HEK293 (cell line): ENCODE data around the gene LRP1B.

Source experiments
- PRDM1 ChIP-seq: fragments of 450-650 bp; formaldehyde crosslinking; IDR thresholded peaks from 2 replicates; pipeline ENCODE4; 2016; ENCODE audit warnings: missing biosample characterization, missing genetic modification characterization
- PRDM4 ChIP-seq: fragments of 450-650 bp; formaldehyde crosslinking; IDR thresholded peaks from 2 replicates; pipeline ENCODE4 v1.5.1; 2017; ENCODE audit warnings: missing biosample characterization, missing genetic modification characterization
- ZNF121 ChIP-seq: fragments of 450-650 bp; formaldehyde crosslinking; IDR thresholded peaks from 2 replicates; pipeline ENCODE4 v1.5.1; 2016; ENCODE audit warnings: missing biosample characterization, missing genetic modification characterization
- ZNF521 ChIP-seq: fragments of 450-650 bp; formaldehyde crosslinking; IDR thresholded peaks from 2 replicates; pipeline ENCODE4 v1.5.1; 2017; ENCODE audit warnings: missing biosample characterization, mild to moderate bottlenecking, missing genetic modification characterization
- ZNF600 ChIP-seq: fragments of 450-650 bp; formaldehyde crosslinking; IDR thresholded peaks from 2 replicates; pipeline ENCODE4 v1.5.1; 2016; ENCODE audit warnings: missing biosample characterization, missing genetic modification characterization
- ZSCAN30 ChIP-seq: fragments of 450-650 bp; IDR thresholded peaks from 2 replicates; pipeline ENCODE4 v1.5.1; 2018; ENCODE audit warnings: missing biosample characterization, mild to moderate bottlenecking, missing genetic modification characterization, moderate library complexity
- TF ChIP-seq, protein P1 (sequence below): fragments of 450-650 bp; formaldehyde crosslinking; IDR thresholded peaks from 2 replicates; pipeline ENCODE4 v1.5.1; 2016; ENCODE audit warnings: missing biosample characterization, missing genetic modification characterization

- no peak for TF ChIP-seq PRDM4
- TF ChIP-seq, protein P1, sequence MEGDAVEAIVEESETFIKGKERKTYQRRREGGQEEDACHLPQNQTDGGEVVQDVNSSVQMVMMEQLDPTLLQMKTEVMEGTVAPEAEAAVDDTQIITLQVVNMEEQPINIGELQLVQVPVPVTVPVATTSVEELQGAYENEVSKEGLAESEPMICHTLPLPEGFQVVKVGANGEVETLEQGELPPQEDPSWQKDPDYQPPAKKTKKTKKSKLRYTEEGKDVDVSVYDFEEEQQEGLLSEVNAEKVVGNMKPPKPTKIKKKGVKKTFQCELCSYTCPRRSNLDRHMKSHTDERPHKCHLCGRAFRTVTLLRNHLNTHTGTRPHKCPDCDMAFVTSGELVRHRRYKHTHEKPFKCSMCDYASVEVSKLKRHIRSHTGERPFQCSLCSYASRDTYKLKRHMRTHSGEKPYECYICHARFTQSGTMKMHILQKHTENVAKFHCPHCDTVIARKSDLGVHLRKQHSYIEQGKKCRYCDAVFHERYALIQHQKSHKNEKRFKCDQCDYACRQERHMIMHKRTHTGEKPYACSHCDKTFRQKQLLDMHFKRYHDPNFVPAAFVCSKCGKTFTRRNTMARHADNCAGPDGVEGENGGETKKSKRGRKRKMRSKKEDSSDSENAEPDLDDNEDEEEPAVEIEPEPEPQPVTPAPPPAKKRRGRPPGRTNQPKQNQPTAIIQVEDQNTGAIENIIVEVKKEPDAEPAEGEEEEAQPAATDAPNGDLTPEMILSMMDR (tag by site-specific recombination) = no peak
- TF ChIP-seq ZNF521 (tag by site-specific recombination) = no peak
- no peak for TF ChIP-seq ZSCAN30 (tag by site-specific recombination)
- no peak for TF ChIP-seq ZNF121 (tag by site-specific recombination)
- TF ChIP-seq PRDM1 (tag by site-specific recombination) = 0 out of 2 replicates have a peak, but pooled peaks have one; percentile 20
- TF ChIP-seq ZNF600 (tag by site-specific recombination) = no peak
Measured at GRCh38 chr2:142037066-142037465, 93.8 kb downstream of the LRP1B start.
